ENCODE results near the gene URM1.
"Not testable (repeated sequence)": the region's sequence is repeated elsewhere in the genome, so short reads cannot be mapped to it uniquely, and the experiment has no call there.

The URM1 gene

DNA sequence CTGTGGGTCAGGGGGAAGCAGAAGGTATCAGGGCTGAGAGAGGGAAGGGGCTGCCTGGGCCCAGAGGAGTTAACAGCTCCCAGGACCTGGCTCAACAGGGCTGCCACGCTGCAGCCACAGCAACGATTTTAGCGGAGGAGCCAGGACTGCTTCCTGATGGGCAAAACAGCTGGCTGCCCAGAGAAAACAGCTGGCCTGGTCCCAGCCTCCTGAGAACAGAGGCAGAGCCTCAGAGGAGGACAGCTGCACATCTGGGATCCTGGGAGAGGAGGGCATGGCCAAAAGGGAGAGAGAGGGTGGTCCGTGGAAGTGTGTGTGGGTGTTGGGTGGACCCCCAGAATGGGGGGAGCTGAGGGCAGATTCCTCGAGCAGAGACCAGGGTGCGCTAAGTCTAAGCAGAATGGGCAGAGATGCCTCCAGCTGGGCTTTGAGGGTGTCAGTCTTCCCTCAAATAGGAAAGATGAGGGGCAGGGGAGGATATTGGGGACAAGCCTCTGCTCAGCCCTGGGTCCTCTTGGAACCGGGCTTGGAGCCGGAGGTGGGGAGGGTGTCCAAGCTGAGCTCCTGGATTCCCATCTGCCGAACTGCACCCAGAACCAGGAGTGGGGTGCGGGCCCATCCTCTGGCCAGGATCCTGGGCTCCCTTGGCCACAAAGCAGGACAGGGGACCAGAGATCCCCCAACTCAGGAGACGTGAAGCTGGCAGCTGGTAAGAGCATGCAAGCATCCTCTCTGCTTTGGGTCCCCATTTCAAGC lies 40.4 kb downstream of the URM1 start:
- DNase-seq = no peak

DNA sequence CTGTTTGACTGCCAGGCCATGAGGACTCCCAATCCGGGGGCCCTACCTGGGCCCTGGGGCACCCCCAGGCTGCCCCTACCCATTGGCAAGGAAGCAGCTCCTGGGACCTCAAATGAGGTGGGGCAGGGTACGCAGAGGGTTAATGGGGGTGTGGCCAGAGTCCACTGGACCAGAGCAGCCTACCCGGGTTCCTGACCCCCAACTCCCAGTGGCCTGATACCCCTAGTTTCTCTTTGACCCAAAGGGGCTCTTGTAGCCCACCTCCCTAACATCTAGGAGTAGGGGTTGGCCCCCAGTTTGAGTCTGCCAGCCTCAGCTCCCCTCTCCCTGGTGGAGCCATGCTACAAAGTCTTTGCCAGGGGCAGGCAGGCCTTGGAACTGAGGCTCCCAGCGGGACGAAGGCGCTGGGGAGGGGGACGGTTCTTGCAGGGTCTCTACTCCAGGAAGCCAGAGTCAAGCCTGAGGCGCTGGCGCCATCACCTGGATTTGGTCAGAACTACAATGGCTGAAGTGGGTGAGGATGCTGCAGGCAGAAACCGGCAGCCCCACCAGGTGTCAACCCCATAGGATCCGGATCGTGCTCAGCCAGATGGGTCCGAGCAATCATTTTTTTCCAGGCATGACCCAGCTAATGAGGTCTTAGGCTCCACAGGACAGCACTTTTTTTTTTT lies 41.1 kb downstream of the URM1 start:
- peak; percentile 49 for DNase-seq

DNA sequence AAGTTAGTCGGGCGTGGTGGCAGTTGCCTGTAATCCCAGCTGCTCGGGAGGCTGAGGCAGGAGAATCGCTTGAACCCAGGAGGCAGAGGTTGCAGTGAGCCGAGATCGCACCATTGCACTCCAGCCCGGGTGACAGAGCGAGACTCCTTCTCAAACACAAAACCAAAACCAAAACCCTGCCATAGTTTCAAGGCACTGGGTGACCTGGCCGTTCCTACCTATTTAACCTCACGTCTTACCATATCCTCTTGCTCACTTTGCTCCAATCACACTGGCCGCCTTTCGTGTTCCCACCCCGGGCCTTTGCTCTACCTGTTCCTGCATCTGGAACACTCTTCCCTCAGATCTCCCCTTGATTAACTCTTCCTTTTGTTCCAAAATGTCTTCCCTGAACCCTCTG lies 42.6 kb downstream of the URM1 start:
- DNase-seq = not testable (repeated sequence)

DNA sequence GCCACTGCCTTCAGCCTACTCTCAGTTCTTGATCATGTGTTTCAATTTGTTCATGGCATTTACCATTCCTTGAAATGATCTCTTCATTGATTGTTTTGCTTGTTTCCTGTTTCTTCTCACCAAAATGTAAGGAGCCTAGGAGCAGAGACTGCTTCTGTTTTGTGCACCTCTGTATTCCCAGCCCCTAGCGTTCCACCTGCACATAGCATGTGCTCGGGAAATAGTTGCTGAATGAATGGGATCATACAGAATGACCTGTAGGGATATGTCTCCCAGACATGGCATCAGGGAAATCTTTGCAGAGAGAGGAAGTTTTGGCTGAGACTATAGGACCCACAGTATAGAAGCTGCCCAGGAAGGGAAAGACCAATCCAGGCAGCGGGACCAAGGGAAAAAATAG lies 43.3 kb downstream of the URM1 start:
- no peak for DNase-seq

DNA sequence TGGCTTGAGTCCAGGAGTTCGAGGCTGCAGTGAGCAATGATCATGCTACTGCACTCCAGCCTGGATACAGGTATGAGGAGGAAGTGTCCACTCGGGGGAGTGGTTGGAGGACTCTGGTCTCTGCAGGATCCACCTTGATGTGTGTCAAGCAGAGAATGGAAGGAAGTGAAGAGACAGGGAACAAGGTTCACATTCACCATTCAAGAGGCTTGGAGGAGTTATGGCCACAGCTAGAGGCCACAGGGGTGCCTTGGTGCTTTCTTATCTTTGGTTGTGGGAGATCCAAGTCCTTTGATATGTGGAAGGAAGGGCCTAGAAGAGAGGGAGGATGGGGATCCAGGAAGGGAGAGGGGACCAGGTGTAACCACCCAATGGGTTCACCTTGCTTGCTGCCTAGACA lies 44.1 kb downstream of the URM1 start:
- no peak for DNase-seq

DNA sequence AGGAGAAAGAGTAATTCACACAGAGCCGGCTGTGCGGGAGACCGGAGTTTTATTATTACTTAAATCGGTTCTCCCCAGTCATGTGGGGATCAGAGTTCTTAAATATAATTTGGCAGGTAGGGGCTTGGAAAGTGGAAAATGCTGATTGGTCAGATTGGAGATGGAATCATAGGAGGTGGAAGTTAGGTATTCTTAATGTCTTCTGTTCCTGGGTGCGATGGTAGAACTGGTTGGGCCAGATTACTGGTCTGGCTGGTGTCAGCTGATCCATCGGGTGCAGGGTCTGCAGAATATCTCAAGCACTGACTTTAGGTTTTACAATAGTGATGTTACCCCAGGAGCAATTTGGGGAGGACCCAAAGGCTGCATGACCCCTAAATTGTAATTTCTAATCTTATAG lies 44.8 kb downstream of the URM1 start:
- no peak for DNase-seq

DNA sequence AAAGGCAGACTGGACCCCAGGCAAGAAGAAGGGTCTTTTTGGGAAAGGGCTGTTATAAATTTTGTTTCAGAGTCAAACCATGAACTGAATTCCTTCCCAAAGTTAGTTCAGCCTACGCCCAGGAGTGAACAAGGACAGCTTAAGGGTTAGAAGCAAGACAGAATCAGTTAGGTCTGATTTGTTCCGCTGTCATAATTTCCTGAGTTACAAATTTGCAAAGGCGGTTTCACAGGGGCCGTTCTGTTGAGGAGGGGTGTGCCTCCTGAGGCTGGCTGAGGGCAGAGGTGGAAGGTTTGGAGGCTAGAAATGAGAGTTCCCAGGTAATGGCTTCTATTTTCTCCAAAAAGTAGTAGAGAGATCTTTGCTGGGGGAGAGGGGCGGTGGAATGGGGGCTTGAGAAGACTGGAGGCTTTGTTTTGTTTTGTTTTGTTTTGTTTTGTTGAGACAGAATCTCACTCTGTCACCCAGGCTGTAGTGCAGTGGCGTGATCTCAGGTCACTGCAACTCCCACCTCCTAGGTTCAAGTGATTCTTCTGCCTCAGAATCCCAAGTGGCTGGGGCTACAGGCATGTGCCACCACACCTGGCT lies 45.4 kb downstream of the URM1 start:
- no peak for DNase-seq

DNA sequence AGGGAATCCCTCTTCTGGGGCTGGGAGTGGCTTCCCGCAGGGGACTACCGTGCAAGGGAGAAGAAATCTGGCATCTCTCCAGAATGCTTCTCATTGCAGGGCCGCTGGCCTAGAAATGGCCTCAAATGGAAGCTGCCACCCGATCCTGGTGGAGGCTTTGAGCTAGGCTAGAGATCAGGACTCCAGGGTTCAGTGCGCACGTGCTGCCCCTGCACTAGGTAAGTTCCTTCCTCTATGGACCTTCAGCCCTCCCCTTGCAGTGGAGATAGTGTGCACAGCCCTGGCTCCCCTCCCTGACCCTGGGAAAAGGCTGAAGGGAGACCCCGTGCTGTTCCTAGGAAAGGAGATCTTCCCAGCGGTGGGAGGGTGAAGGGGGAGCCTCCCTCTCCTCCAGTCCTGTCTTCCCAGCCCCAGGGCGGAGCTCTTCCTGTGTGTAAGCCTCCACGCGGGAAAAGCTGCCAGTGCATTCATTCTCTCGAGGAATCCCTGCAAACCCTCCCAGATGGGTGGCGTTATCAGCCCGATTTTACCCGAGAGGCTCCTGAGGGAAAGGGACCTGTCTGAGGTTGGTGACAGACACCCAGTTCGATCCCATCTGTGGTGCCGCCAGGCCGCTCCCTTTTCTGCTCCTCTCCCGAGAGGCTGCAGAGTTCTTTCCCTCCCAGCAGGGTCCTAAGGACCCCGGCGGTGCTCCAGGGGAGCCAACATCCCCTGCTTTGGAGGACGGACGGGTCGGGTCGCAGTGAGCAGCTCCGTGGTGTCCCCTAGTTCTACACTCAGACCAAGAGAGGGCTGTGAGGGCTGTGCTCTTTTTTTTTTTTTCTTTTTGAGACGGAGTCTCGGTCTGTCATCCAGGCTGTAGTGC lies 48.1 kb downstream of the URM1 start:
- no peak for DNase-seq

DNA sequence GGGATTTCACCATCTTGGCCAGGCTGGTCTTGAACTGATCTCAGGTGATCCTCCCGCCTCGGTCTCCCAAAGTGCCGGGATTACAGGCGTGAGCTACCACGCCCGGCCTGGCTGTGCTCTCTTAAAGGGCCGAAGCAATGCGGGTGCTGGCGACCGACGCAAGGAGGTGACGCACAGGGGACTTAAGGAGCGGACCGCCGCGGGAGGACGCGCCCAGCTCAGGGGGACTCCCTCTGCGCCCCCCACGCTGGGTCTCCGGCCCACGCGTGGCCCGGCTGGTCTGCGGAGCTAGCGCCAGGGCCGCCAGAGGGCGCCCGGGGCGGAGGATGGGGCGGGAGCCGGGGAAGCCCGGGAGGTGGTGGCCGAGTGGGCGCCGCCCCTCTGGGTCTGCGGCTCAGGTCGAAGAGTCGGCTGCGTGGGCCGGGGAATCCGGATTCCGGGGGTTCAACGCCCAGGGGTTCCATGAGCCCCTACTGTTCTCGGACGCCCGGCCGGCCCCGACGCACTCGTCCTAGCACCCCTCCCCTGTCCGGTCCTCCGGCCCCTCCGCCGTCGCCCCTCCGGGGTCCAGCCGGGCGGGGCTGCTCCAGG lies 49.0 kb downstream of the URM1 start:
- DNase-seq = peak; percentile 62

DNA sequence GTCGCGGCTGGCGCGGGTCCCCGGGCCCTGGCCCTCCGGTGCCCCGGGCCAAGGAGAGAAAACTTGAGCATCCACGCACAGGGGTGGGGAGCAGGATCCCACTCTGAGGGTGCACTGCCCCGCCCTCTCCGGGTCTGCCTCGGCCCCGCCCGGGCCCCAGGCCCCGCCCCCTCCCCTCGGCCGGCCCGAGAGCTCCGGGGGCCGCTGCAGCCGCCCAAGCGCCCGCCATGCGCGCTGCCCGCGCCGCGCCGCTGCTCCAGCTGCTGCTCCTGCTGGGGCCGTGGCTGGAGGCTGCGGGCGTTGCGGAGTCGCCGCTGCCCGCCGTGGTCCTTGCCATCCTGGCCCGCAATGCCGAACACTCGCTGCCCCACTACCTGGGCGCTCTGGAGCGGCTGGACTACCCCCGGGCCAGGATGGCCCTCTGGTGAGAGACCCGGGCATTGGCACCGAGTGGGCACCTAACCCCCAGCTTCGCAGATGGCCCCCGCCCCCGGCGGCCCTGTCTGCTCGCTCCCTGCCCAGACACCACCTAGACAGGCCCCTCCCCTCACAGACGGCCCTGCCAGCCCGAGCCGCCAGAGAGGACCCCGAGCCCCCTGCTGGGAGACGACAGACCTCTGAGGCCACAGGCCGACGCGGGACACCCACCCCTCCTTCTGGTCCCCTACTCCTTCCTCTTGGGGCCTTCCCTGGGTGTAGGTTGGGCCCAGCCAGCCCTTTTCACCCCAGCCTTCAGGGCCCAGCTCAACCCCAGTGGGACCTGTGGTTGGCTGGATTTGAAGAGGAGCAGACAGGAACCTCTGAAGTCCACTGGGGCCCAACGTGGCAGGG lies 49.7 kb downstream of the URM1 start, which contains the start of gene CERCAM:
CERCAM (plus strand) TSS at position 207 of the 831 bp plus-strand sequence; CDS start at position 228, 21 bp downstream.
- DNase-seq = peak; percentile 42

DNA sequence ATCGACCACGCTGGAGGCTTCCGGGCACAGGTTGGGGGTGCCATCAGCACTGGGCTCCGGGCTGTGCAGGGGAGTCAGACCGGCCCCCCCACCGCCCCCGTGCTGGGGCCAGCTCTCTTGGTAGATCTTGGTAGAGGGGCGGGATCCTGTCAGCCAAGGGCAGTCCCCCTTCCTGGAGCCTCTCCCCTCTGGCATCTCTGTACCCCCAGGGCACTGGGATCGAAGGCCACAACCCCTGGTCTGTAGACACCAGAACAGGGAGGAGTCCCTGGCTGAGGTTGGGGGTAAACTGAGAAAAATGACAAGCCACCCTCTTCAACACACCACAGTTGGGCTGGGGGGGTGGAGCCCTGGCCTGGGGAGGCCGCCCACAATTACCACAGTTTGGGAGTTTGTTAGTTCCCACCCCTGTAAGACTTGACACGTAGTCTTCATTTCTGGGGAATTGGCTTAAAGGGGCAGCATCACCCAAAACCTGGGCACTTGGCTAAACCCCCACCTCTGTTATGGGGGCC lies 50.4 kb downstream of the URM1 start:
- no peak for DNase-seq

DNA sequence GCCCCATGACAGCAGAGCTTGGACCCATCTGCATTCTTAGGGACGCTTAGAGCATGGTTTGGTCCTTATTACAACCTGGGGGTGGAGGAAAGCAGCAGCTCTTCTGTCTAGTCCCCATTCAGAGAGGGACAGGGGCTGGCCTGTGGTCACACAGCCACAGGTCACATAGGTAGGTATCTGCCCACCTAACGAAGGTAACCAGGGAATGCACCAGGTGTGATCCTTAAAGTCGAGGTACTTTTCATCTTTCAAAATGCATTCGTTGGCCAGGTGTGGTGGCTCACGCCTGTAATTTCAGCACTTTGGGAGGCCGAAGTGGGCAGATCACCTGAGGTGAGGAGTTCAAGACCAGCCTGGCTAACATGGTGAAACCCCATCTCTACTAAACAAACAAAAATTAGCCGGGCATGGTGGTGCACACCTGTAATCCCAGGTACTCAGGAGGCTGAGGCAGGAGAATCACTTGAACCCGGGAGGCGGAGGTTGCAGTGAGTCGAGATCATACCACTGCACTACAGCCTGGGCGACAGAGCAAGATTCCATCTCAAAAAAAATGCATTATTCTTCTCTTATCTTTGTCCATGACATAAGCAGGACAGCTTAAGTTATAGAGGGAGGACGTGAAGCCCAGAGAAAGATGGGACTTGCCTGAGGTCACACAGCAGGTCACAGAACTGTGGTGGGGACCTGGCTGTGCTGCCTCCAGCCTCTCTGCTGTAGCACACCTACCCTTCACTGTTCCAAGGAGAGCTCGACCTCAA lies 51.0 kb downstream of the URM1 start:
- DNase-seq = not testable (repeated sequence)

DNA sequence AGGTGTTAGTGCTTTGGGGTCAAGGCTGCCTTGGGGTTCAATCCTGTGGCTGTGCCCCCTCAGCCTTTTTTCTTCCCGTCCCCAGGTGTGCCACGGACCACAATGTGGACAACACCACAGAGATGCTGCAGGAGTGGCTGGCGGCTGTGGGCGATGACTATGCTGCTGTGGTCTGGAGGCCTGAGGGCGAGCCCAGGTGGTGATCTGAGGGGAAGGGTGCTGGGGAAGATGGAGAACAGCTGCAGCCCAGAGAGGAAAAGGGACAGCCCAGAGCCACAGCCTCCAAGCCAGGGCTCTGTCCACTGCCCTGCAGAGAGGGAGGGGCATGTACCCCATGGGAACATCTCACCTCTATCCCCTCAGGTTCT lies 51.6 kb downstream of the URM1 start:
- DNase-seq = no peak

DNA sequence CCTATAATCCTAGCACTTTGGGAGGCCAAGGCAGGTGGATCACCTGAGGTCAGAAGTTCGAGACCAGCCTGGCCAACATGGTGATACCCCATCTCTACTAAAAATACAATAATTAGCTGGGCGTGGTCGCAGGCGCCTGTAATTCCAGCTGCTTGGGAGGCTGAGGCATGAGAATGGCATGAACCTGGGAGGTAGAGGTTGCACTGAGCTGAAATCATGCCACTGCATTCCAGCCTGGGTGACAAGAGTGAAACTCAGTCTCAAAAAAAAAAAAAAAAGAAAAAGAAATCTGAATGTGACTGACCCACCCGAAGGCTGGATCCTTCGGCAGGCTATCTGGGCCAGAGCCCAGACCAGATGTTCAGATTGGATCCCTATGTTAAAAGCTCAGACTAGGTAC lies 52.2 kb downstream of the URM1 start:
- not testable (repeated sequence) for DNase-seq

DNA sequence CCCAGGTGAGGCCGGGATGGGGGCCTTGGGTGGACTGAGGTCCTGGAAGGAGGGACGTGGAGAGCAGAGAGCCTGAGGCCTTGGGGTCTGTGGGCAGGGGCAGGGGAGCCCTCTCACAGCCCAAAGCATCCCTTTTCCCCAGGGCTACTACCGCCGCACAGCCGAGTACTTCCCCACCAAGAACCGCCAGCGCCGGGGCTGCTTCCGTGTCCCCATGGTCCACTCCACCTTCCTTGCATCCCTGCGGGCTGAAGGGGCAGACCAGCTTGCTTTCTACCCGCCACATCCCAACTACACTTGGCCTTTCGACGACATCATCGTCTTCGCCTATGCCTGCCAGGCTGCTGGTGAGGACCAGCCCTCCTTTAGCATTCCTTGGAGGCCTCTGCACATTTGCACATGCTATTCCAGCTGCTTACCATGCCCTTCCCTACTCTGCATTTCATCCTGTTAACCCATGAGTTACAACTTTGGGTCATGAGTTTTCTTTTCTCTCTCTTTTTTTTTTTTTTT lies 53.1 kb downstream of the URM1 start:
- no peak for DNase-seq

DNA sequence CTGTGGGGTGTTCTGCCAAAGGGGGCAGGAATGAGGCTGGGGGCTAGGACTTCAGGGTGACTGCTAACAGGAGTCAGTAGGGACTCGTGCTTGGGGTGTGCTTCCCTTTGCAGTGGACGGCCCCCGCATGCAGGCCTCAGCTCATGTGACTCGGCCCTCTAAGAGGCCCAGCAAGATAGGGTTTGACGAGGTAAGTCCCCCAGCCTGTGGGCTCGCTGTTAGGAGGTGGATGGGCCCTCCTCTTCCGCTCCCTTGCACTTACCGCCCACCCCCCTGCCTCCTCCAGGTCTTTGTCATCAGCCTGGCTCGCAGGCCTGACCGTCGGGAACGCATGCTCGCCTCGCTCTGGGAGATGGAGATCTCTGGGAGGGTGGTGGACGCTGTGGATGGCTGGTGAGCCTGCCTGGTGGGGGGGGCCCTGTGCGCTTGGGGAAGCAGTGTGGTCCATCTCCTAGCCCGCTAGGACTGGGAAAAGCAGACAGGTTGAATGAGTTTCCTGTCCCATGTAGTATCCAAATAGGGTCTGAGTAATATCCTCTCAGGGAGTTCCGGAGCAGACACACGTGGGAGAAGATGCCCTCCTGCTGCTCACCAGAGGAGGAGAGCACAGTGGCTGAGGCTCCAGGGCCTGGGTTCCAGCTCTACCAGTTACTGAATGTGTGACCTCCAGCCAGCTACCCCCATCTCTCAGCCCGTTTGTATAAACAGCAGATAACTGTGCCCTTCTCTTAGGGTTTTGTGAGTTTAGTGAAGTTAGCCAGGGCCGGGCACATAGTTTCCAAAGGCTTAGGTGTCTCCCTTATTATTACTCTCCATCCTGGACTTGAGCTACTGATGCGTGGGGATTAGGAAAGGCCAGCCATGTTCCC lies 57.7 kb downstream of the URM1 start:
- no peak for DNase-seq

DNA sequence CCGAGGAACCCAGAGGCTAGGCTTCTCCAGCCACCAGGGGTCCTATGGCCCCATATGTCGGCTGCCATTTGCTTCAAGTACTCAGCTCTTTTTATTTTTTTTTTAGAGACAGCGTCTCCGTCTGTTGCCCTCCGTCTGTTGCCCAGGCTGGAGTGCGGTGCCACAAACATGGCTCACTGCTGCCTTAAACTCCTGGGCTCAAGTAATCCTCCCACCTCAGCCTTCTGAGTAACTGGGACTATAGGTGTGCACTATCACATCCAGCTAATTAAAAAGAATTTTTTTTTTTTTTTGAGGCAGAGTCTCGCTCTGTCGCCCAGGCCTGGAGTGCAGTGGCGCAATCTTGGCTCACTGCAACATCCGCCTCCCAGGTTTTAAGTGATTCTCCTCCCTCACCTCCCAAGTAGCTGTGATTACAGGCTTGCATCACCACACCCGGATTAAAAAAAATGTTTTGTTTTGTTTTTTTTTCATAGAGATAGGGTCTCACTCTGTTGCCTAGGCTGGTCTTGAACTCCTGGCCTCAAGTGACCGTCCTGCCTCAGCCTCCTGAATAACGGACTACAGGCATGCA lies 58.4 kb downstream of the URM1 start:
- DNase-seq = no peak

DNA sequence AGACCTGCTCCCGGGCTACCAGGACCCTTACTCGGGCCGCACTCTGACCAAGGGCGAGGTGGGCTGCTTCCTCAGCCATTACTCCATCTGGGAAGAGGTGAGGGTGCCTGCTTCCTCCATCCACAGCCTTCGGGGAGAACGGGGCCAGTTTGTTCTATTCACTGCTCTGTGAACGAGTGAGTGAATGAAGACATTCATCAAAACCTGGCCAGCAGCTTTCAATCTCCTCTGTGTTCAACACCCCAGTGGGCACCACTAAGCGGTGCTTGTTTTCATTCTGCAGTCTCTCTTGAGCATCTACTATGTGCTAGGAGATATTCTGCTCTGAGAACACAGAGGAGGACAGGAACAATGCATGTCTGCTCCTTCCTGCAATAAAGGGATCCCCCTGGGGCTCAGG lies 60.0 kb downstream of the URM1 start:
- no peak for DNase-seq

DNA sequence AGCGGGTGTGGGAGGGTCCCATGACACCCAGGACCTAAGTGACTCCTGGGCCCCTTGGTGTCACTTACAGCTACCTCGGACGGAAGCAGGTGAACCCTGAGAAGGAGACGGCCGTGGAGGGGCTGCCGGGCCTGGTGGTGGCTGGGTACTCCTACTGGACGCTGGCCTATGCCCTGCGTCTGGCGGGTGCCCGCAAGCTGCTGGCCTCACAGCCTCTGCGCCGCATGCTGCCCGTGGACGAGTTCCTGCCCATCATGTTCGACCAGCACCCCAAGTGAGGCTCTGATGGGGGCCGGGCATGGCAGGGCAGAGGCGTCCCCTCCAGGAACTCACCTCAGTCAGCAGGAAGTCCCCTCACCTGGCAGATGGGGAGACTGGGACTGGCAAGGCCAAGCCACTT lies 63.2 kb downstream of the URM1 start:
- no peak for DNase-seq
